ENCODE results near the gene HSPB7. TPM values are rescaled to one million over a fixed set of nuclear protein-coding genes. Genes with fewer than 3 reads are reported as not detected.

HSPB7 gene
- total and polyA plus RNA-seq, 2 of the 8 experiments (the other 6 are each of a cell fraction or from before 2014, with no cell fraction given), result not detected

- H3K4me3 ChIP-seq (ENCODE audit: extremely low read depth in 1 of 4, insufficient read depth in 2 of 4, low read depth in 3 of 4, low read length in 4 of 4), result no peak overlapping the region
- WGBS, 2 experiments (ENCODE audit: extremely low coverage in 1 of 2, insufficient coverage in 1 of 2, insufficient read length in 1 of 2, insufficient replicate concordance in 2 of 2, low coverage in 1 of 2, low lambda C conversion rate in 2 of 2, missing lambda C conversion rate in 1 of 2), result 90% methylated on average over 3 of the region's 3 CpGs; no CpG with 5 or more reads in 1 of the 2 experiments
- no peak overlapping the region for H3K56ac ChIP-seq (replicated peaks; ENCODE audit: insufficient read length, low read depth, low read length)
- no peaks in the 10 kb centered on the region for H4K20me1 ChIP-seq (replicated peaks in 1 of 2; ENCODE audit: control insufficient read depth in 1 of 2, insufficient read depth in 2 of 2, low read length in 2 of 2)
- H2AFZ ChIP-seq (ENCODE audit: low read length), result no peak overlapping the region
- no peak overlapping the region for H2BK120ac ChIP-seq (replicated peaks; ENCODE audit: low read depth, low read length)
- ChIA-PET CTCF (ENCODE audit: partially characterized antibody) (interaction anchor here (1.0 to 1.5 kb wide), 4 partner anchors 11 to 258 kb away, joined by 3 to 6 read pairs (median 3); no protein-coding TSS in a partner anchor), POLR2A (ENCODE audit: partially characterized antibody) (interaction anchor here (1.5 kb wide), 1 partner anchor 11 kb away, joined by 3 read pairs; no protein-coding TSS in a partner anchor)
- no peak overlapping the region for H4K91ac ChIP-seq (replicated peaks; ENCODE audit: insufficient read length, low read length)
- H3K4me1 ChIP-seq (replicated peaks in 1 of 4; ENCODE audit: control insufficient read depth in 3 of 4, insufficient read depth in 4 of 4, low read length in 3 of 4), result peaks cover 0 to 12% (median 8%) of the 10 kb centered on the region in 4 experiments; a peak in 6 of 7 replicates
- no peak overlapping the region for H2BK12ac ChIP-seq (ENCODE audit: low read depth, low read length)
- no peak overlapping the region for H3K4me2 ChIP-seq (ENCODE audit: insufficient read depth in 1 of 2, low read depth in 2 of 2, low read length in 2 of 2)
- DNase-seq (ENCODE audit: low read depth in 1 of 2, low spot score in 2 of 2) (no peak), FAIRE-seq (no peak)
- no peak overlapping the region for H3K18ac ChIP-seq (ENCODE audit: extremely low read depth, low read length)
- no peaks in the 10 kb centered on the region for H3K23me2 ChIP-seq (ENCODE audit: low read depth, low read length)
- no peak overlapping the region for H3K27ac ChIP-seq (ENCODE audit: low read depth, low read length)
- no peak overlapping the region for H4K5ac ChIP-seq (ENCODE audit: insufficient read length, low read depth, low read length)
- H2BK20ac ChIP-seq (ENCODE audit: low read length), result no peak overlapping the region
- no peak overlapping the region for H3K23ac ChIP-seq (ENCODE audit: insufficient read length)
- no peaks in the 10 kb centered on the region for H3K9me3 ChIP-seq (ENCODE audit: insufficient read depth in 2 of 2, low read depth in 1 of 2, low read length in 1 of 2)
- H4K8ac ChIP-seq (ENCODE audit: extremely low read depth, insufficient read depth, low read length), result no peak overlapping the region
- H3K36me3 ChIP-seq (ENCODE audit: control insufficient read depth in 2 of 4, insufficient read depth in 4 of 4, low read length in 3 of 4), result no peaks in the 10 kb centered on the region
- no peak overlapping the region for H3K14ac ChIP-seq (ENCODE audit: insufficient read length)
- no peak overlapping the region for H2BK5ac ChIP-seq (ENCODE audit: low read depth, low read length)
- H3K79me1 ChIP-seq (ENCODE audit: low read depth, low read length), result no peaks in the 10 kb centered on the region
- H2AK5ac ChIP-seq (ENCODE audit: low read depth, low read length), result no peak overlapping the region
- H3K4ac ChIP-seq (replicated peaks; ENCODE audit: insufficient read length, low read depth, low read length), result no peak overlapping the region
- H3K27me3 ChIP-seq (replicated peaks in 1 of 4; ENCODE audit: control insufficient read depth in 3 of 4, extremely low read depth in 1 of 4, insufficient read depth in 3 of 4, low read length in 3 of 4), result peaks cover 0 to 4% (median 2%) of the 10 kb centered on the region in 4 experiments; a peak in 2 of 7 replicates
- no peak overlapping the region for H2BK15ac ChIP-seq (ENCODE audit: low read length)
- H3K9ac ChIP-seq (replicated peaks in 1 of 4; ENCODE audit: extremely low read depth in 1 of 4, low read depth in 3 of 4, low read length in 3 of 4), result no peak overlapping the region
- no peaks in the 10 kb centered on the region for H3K79me2 ChIP-seq (ENCODE audit: control insufficient read depth in 1 of 2, insufficient read depth in 2 of 2, low read length in 2 of 2)
- TF ChIP-seq SIN3A (conservative IDR thresholded peaks at IDR 0.05 in 1 of 2, IDR thresholded peaks at IDR 0.05 in 1 of 2; ENCODE audit: low read depth in 1 of 2, low read length in 2 of 2), result no peak
- TF ChIP-seq JUN (IDR thresholded peaks at IDR 0.05; ENCODE audit: low read depth, low read length), result no peak
- no peak for TF ChIP-seq ATF2 (IDR thresholded peaks at IDR 0.05; ENCODE audit: low read length)
- no peak for TF ChIP-seq GTF2F1 (IDR thresholded peaks at IDR 0.05; ENCODE audit: borderline replicate concordance, low read depth, low read length)
- no peak for TF ChIP-seq CBX8 (IDR thresholded peaks at IDR 0.05; ENCODE audit: borderline replicate concordance, low read depth, low read length)
- no peak for TF ChIP-seq SP4 (IDR thresholded peaks at IDR 0.05; ENCODE audit: low read length)
- no peak for TF ChIP-seq KDM4A (IDR thresholded peaks at IDR 0.05; ENCODE audit: low read depth, low read length, severe bottlenecking)
- no peak for TF ChIP-seq FOSL1 (IDR thresholded peaks at IDR 0.05; ENCODE audit: insufficient read depth, low read depth, low read length)
- TF ChIP-seq SUZ12 (IDR thresholded peaks at IDR 0.05; ENCODE audit: low read length), result no peak
- TF ChIP-seq SAP30 (IDR thresholded peaks at IDR 0.05; ENCODE audit: insufficient read depth, insufficient replicate concordance, low read length), result no peak
- TF ChIP-seq, protein P1, sequence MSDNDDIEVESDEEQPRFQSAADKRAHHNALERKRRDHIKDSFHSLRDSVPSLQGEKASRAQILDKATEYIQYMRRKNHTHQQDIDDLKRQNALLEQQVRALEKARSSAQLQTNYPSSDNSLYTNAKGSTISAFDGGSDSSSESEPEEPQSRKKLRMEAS (IDR thresholded peaks at IDR 0.05), result no peak
- TF ChIP-seq CBX5 (IDR thresholded peaks at IDR 0.05; ENCODE audit: low read depth, low read length), result no peak
Observed at GRCh38 chr1:16061266-16061665, 43.4 kb upstream of the HSPB7 start.
